Activated CD4-positive, alpha-beta T cell treated with anti-CD3 and anti-CD28 coated beads for 1 hour (primary cell): ENCODE results near the gene ZNF254.
"Not testable (repeated sequence)": the region's sequence is repeated elsewhere in the genome, so short reads cannot be mapped to it uniquely, and the experiment has no call there.

Experiments used
- DNase-seq: peaks from one replicate; pipeline ENCODE4 v3.0.0-alpha.2; 2020

The ZNF254 gene

DNA sequence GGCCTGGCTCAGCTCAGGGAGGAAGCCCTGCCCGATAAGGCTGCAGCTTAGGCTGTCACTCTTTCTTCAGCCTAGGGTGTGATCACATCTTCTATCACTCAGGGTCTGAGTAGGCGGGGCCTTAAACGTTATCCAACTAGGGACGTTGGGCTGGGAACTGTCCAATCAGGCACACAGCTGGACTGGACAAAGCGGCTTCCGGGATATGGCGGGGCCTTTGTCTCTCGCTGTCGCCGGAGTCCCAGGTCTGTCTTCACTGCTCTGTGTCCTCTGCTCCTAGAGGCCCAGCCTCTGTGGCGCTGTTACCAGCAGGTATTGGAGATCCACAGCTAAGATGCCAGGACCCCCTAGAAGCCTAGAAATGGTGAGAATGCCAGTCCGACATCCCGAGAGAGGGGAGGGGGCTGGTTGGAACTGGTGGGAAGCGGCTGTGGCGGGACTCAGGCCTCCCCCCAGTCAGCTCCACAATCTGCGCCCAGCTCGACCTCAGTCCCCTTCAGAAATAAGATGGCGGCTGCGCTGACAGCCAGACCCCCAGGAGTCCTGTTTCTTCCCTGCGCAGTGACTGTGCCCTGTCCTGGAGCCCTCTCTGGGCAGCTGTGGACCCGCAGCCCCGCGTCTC, at the start of gene ZNF254:
ZNF254 (plus strand) TSS at position 214 of the 622 bp plus-strand sequence; CDS start at position 335, 121 bp downstream.
- DNase-seq: peak; percentile 50

- no peak for DNase-seq
Measured at GRCh38 chr19:24040621-24041020, 46.4 kb upstream of the ZNF254 start.

DNA sequence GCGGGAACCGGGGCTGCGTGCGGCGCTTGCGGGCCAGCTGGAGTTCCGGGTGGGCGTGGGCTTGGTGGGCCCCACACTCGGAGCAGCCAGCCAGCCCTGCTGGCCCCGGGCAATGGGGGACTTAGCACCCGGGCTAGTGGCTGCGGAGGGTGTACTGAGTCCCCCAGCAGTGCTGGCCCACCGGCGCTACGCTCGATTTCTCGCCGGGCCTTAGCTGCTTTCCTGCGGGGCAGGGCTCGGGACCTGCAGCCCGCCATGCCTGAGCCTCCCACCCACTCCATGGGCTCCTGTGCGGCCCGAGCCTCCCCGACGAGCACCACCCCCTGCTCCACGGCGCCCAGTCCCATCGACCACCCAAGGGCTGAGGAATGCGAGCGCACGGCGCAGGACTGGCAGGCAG, 45.7 kb upstream of the ZNF254 start:
- not testable (repeated sequence) for DNase-seq

DNA sequence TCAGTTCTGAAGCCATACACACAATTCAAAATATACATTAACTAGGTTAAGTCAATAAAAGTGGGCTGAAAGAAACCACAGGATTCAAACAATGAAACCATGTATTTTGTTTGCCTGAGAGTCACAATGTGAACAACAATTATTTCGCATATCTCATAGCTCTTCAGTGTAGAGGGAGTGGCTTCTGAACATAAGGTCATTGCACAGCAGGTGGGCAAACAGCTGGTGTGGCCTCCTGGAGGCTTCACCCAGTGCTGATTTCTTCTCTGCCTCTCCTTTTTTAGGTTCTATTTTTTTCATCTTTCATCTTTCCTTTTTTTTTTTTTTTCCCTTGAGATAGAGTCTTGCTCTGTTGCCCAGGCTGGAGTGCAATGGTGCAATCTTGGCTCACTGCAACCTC, 40.4 kb upstream of the ZNF254 start:
- no peak for DNase-seq

GRCh38 chr19:24048261-24048660, 38.7 kb upstream of the ZNF254 start:
- no peak for DNase-seq

- no peak for DNase-seq
Measured at GRCh38 chr19:24049537-24049936, 37.5 kb upstream of the ZNF254 start.

GRCh38 chr19:24051516-24051915, 35.5 kb upstream of the ZNF254 start:
- no peak for DNase-seq

DNA sequence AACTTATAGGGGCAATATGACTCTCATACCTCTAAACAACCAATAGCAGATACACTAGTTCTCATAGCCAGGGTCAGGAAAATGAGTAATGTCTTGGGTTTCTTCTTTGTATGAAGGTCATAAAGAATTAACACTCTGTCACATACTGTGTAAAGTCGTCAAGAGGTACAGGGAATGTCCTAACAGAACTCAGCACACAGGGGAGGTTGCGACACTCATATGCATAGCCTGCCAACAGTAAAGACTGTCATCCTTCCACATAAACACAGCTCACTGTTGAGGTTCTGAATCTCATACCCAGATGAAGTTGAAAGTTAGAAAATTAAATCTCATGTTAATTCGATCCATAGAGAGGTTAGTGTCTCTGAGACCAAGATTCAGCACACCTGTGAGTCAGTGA, 34.2 kb upstream of the ZNF254 start:
- no peak for DNase-seq

- no peak for DNase-seq
Measured at GRCh38 chr19:24053601-24054000, 33.4 kb upstream of the ZNF254 start.

GRCh38 chr19:24054044-24054935, 32.7 kb upstream of the ZNF254 start:
- DNase-seq: no peak

GRCh38 chr19:24055548-24055947, 31.4 kb upstream of the ZNF254 start:
- no peak for DNase-seq

DNA sequence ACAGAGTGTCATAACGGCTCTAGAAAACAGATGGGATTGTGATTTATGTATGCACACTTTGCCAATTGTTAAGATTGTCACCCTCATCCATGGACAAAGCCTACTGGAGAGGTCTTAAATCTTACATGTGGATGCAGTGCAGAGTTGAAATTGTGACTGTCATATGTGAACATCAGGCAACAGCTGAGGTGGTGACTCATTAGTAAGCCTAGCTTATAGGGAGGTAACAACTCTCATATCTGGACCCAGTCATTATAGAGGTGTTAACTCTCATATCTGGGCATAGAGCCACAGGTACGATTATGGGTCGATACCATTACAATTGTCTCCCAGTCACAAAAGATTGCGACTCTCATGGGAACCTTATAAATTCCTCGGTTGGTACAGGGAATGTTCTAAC, 29.8 kb upstream of the ZNF254 start:
- no peak for DNase-seq

DNA sequence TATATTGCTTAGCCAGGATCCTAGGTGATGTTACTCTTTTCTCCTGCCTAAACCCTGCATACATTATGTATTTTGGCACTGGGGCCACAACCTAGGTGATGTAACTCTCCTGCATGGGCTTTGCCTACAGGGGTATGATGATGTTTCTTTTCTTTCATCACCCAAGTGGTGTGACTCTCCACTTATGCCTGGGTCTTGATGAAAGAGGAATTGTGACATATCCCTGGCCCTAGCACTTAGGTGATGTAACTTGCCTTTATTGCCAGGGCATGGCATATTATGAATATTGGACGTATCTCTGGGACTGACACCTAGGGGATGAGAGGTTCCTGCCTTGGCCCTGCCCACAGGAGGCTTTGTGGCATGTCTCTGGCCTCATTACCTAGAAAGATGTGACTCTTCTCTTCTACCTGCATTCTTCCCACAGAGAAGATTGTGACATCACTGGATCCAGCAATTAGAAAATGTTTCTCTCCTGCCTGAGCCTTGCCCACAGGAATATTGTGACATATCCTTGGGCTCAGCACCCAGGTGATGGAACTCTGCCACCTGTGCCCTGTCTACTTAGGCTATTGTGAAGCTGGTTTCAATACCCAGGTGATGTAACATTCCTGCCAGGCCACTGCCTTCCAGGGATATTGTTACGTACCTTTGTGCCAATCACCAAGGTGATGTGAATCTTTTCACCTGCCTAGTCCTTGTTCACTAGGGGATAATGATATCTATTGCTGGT, 27.3 kb upstream of the ZNF254 start:
- DNase-seq: no peak

- no peak for DNase-seq
Measured at GRCh38 chr19:24060687-24061356, 26.2 kb upstream of the ZNF254 start.

- DNase-seq: no peak
Measured at GRCh38 chr19:24062190-24062589, 24.8 kb upstream of the ZNF254 start.

GRCh38 chr19:24063295-24063694, 23.7 kb upstream of the ZNF254 start:
- no peak for DNase-seq

GRCh38 chr19:24064175-24064574, 22.8 kb upstream of the ZNF254 start:
- no peak for DNase-seq

GRCh38 chr19:24065243-24065642, 21.7 kb upstream of the ZNF254 start:
- DNase-seq: no peak

DNA sequence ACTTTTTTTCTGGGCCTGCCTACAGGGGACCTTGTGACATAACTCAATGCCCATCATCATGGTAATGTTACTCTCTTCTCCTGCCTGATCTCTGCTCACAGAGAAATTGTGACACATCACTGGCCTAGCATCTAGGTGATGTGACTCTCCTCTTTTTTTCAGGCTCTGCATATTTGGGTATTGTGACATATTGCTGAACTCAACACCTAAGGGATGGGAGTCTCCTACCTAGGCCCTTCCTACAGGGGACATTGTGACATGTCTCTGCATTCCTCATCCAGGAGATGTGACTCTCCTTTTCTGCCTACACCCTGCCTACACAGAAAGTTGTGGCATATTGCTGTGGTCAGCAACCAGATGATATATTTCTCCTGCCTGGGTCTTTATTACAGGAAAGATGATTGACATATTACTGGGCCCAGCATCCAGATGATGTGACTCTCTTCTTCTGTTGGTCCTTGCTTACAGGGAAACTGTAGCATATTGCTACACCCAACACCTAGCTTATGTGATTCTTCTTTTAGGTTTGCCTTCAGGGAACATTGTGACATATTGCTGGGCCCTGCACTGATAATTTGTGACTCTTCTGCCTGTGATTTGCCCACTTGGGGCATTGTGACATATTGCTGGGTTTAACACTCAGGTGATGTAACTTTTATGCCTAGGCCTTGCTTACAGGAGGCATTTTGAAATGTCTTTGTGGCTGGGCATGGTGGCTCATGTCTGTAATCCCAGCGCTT, 21.0 kb upstream of the ZNF254 start:
- no peak for DNase-seq

DNA sequence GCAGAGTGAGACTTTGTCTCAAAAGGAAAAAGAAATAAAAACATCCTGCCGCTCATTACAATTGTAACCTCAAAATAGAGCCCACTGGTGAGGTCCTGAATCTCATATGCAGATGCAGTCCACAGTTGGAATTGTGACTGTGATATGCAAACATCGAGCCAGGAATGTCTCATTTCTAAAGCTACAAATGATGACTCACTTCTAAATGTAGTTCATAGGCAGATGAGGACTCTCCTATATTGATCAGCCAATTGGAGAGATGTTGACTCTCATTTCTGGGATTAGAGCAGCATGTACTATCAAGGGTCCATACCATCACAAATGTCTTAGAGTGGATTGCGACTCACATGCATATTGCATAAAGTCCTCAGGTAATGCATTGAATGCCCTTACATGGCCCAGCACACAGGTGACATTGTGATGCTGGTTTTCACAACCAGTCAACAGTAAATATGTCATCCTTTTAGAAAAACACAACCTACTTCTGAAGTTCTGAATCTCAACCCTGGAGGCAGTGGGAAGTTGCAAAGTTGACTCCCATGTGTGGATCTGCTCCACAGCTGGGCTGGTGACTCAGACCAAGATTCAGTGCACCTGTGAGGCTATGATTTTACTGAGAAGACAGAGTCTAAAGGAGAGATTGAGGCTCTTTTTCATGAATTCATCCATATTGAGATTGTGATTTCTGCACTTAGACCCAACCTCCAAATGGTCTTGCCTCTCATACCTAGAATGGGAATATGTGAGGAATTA, 16.9 kb upstream of the ZNF254 start:
- DNase-seq: no peak

- DNase-seq: no peak
Measured at GRCh38 chr19:24071078-24071477, 15.9 kb upstream of the ZNF254 start.

DNA sequence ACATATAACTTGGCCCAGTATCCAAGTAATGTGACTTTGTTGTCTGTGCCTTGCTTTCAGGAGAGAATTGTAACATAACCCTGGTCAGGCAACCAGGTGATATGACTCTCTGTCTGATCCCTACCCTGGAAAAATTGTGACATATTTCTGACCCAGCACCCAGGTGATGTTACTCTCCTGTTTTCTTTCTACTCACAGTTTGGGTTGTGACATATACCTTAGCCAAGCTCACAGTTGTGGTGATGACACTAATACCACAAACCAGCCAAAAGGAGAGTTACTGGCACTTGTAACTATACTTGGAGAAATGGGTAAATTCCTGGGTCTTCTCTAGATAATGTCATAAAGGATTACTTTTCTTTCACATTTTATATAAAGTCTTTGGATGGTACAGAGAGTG, 14.3 kb upstream of the ZNF254 start:
- DNase-seq: no peak
